ENCODE results near the gene UNK. TPM values are rescaled to one million over a fixed set of nuclear protein-coding genes. Genes with fewer than 3 reads are reported as not detected.
"Not testable (repeated sequence)": the region's sequence is repeated elsewhere in the genome, so short reads cannot be mapped to it uniquely, and the experiment has no call there.

Gene UNK
- total and polyA plus RNA-seq, 12 donors = 11.6 to 21.3 (median 14.7) TPM

GRCh38 chr17:75856062-75856756 is 71.6 kb downstream of the UNK start:
- H3K27ac ChIP-seq = peak overlapping the region; percentile 96 to 99 (median 98)
- H3K4me1 ChIP-seq = peaks cover 19 to 69% (median 54%) of the 10 kb centered on the region in 9 donors
- H3K4me3 ChIP-seq = peak overlapping the region; percentile 79 to 97 (median 83)
- TF ChIP-seq CTCF (IDR thresholded peaks at IDR 0.05) = peak in 2 of 9 donors; percentile 17 to 54
- H3K9me3 ChIP-seq = no peaks in the 10 kb centered on the region
- no peak for ATAC-seq
- H3K27me3 ChIP-seq = no peaks in the 10 kb centered on the region
- no peak for DNase-seq
- intact Hi-C loops (cut with DNase I) = loop anchor here in 2 of 10 donors (5.0 kb wide), 2 partner anchors 41 to 74 kb away; partner anchors contain the start of genes TRIM65 (in 2 of the 2) and UNK (in 1 of the 2)
- H3K36me3 ChIP-seq = peaks cover 0 to 23% (median 0%) of the 10 kb centered on the region in 9 donors
- 2 to 3% methylated on average over 24 of the region's 24 CpGs for WGBS, 2 donors

DNA sequence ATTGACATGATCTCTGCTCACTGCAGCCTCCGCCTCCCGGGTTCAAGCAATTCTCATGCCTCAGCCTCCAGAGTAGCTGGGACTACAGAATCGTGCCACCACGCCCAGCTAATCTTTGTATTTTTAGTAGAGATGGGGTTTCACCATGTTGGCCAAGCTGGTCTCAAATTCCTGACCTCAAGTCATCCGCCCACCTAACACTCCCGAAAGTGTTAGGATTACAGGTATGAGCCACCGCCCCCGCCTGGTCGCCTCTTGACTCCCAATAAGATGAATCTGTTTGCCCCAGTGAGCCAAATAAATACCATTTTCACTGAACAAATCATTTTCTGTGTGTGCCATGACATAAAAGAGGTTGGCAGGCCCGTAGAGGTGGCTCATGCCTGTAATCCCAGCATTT is 74.8 kb downstream of the UNK start:
- ATAC-seq, H3K36me3 ChIP-seq, H3K4me3 ChIP-seq, H3K9me3 ChIP-seq, H3K27me3 ChIP-seq, DNase-seq: not testable (repeated sequence)
- peak overlapping the region in 9 of 10 donors; percentile 60 to 89 (median 74) for H3K27ac ChIP-seq
- H3K4me1 ChIP-seq = peaks cover 4 to 49% (median 28%) of the 10 kb centered on the region in 9 donors
- WGBS, 2 donors = 92 to 93% methylated on average over 10 of the region's 10 CpGs
- intact Hi-C loops (cut with DNase I) = loop anchor here in 2 of 10 donors (5.0 kb wide), 2 partner anchors 38 to 77 kb away; partner anchors contain the start of genes TRIM65 (in 2 of the 2) and UNK (in 1 of the 2)

DNA sequence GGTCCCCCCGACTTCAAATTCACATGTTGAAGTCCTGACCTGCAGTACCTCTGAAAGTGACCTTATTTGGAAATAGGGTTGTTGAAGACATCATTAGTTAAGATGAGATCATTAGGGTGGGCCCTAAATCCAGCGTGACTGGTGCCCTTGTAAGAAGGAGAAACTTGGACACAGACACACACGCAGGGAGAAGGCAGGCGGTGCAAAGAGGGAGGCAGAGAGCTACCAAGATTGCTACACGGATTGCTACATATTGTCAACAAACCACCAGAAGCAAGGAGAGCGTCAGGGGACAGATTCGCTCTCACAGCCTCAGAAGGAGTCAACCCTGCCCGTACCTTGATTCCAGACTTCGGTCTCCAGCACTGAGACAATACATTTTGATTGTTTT is 77.3 kb downstream of the UNK start:
- Histone ChIP-seq H3K27me3 (no peaks in the 10 kb centered on the region), H3K36me3 (no peaks in the 10 kb centered on the region), H3K9me3 (no peaks in the 10 kb centered on the region), H3K27ac (no peak overlapping the region), H3K4me3 (no peak overlapping the region), H3K4me1 (peaks cover 11 to 48% (median 30%) of the 10 kb centered on the region in 9 donors)
- ATAC-seq (peak in 1 of 8 donors; percentile 61), DNase-seq (no peak)
- intact Hi-C loops (cut with DNase I) = no loop called here
- WGBS, 2 donors = 83% methylated on average over 9 of the region's 9 CpGs
- no peak for TF ChIP-seq CTCF (IDR thresholded peaks at IDR 0.05)

DNA sequence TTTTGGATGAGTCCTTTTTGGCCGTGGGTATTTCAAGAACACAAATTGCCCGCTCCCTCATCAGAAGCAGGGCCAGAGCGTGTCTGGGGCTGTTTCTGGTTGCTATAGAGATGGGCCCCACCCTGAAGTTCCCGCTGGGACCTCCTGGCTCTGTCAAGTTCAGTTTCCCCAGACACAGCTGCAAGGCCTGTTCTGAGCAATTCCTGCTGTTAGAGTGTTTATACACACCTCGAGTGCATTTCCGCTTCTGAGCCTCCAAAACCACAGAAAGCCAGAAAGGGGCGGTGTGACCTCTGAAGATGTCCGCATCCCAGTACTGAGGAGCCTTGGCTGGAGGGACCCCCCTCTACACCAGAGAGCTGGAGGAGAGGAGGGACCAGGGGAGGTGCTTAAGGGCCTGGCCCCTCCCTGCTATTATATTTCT is 79.9 kb downstream of the UNK start:
- ATAC-seq = peak; percentile 78 to 97 (median 92)
- WGBS, 2 donors = 23 to 39% methylated on average over 8 of the region's 8 CpGs
- Histone ChIP-seq H3K27me3 (no peaks in the 10 kb centered on the region), H3K36me3 (no peaks in the 10 kb centered on the region), H3K9me3 (no peaks in the 10 kb centered on the region), H3K4me1 (peaks cover 11 to 39% (median 27%) of the 10 kb centered on the region in 9 donors), H3K27ac (peak overlapping the region in 9 of 10 donors; percentile 53 to 82 (median 73)), H3K4me3 (peak overlapping the region in 1 of 10 donors; percentile 2)
- intact Hi-C loops (cut with DNase I) = no loop called here
- peak in 2 of 9 donors; percentile 22 to 28 for TF ChIP-seq CTCF (IDR thresholded peaks at IDR 0.05)
- peak; percentile 65 to 84 for DNase-seq

GRCh38 chr17:75864887-75865286 is 80.3 kb downstream of the UNK start:
- H3K27me3 ChIP-seq; ATAC-seq; DNase-seq; H3K9me3 ChIP-seq; H3K36me3 ChIP-seq; intact Hi-C loops (cut with DNase I): not testable (repeated sequence)
- peaks cover 11 to 42% (median 30%) of the 10 kb centered on the region in 9 donors for H3K4me1 ChIP-seq
- H3K27ac ChIP-seq = peak overlapping the region in 9 of 10 donors; percentile 53 to 82 (median 73)
- peak overlapping the region in 1 of 10 donors; percentile 2 for H3K4me3 ChIP-seq
- whole genome bisulfite sequencing, 2 donors = 84 to 86% methylated on average over 4 of the region's 4 CpGs

- intact Hi-C loops (cut with DNase I); H3K4me3 ChIP-seq; ATAC-seq; DNase-seq; H3K27me3 ChIP-seq; H3K36me3 ChIP-seq; H3K9me3 ChIP-seq: not testable (repeated sequence)
- WGBS, 2 donors = 80 to 84% methylated on average over 16 to 17 of the region's 17 CpGs
- H3K27ac ChIP-seq = peak overlapping the region in 7 of 10 donors; percentile 53 to 82 (median 73)
- H3K4me1 ChIP-seq = peaks cover 11 to 49% (median 36%) of the 10 kb centered on the region in 9 donors
Measured at GRCh38 chr17:75865404-75866188, 81.0 kb downstream of the UNK start.

GRCh38 chr17:75868730-75869281 is 84.2 kb downstream of the UNK start:
- intact Hi-C loops (cut with DNase I); DNase-seq; H3K27me3 ChIP-seq; H3K4me3 ChIP-seq; H3K9me3 ChIP-seq; H3K36me3 ChIP-seq; ATAC-seq: not testable (repeated sequence)
- Histone ChIP-seq H3K27ac (peak overlapping the region in 9 of 10 donors; percentile 28 to 92 (median 84)), H3K4me1 (peaks cover 25 to 75% (median 51%) of the 10 kb centered on the region in 9 donors)
- WGBS, 2 donors = 87 to 89% methylated on average over 12 of the region's 12 CpGs
